Measurements from ENCODE around the gene FUT3.
"Not testable (repeated sequence)": the region's sequence is repeated elsewhere in the genome, so short reads cannot be mapped to it uniquely, and the experiment has no call there.

FUT3 gene

GRCh38 chr19:5891572-5891937, 40.3 kb upstream of the FUT3 start:
- H3K27ac ChIP-seq (ENCODE audit: low read depth, low read length), result no peak overlapping the region
- no peak for TF ChIP-seq CTCF (IDR thresholded peaks at IDR 0.05; ENCODE audit: insufficient read depth, low read length, poor library complexity, severe bottlenecking)
- TF ChIP-seq EZH2phosphoT487 (conservative IDR thresholded peaks at IDR 0.05; ENCODE audit: low read length), result no peak
- H3K9me3 ChIP-seq (ENCODE audit: insufficient read depth, low read length), result no peaks in the 10 kb centered on the region
- H3K27me3 ChIP-seq (ENCODE audit: low read length), result no peaks in the 10 kb centered on the region
- H3K4me3 ChIP-seq (ENCODE audit: insufficient read depth, low read length, poor library complexity, severe bottlenecking), result no peak overlapping the region
- H3K9ac ChIP-seq (ENCODE audit: low read length), result no peak overlapping the region
- H3K9me2 ChIP-seq (replicated peaks; ENCODE audit: insufficient read depth, low read length), result no peaks in the 10 kb centered on the region
- H3K4me2 ChIP-seq (ENCODE audit: low read depth, low read length, poor library complexity, severe bottlenecking), result no peak overlapping the region
- no peaks in the 10 kb centered on the region for H3K36me3 ChIP-seq (ENCODE audit: low read length)
- H3F3A ChIP-seq (ENCODE audit: insufficient read depth), result no peaks in the 10 kb centered on the region
- no peak overlapping the region for H2AFZ ChIP-seq (ENCODE audit: low read depth, low read length, severe bottlenecking)
- H3K79me2 ChIP-seq (ENCODE audit: insufficient read depth, low read length), result no peaks in the 10 kb centered on the region
- no peaks in the 10 kb centered on the region for H4K20me1 ChIP-seq (ENCODE audit: low read depth, low read length)

GRCh38 chr19:5890099-5890498, 38.9 kb upstream of the FUT3 start:
- H3K79me2 ChIP-seq (ENCODE audit: insufficient read depth, low read length), result no peaks in the 10 kb centered on the region
- TF ChIP-seq CTCF (IDR thresholded peaks at IDR 0.05; ENCODE audit: insufficient read depth, low read length, poor library complexity, severe bottlenecking), result no peak
- H3K9me3 ChIP-seq (ENCODE audit: insufficient read depth, low read length), result no peaks in the 10 kb centered on the region
- no peaks in the 10 kb centered on the region for H3K9me2 ChIP-seq (replicated peaks; ENCODE audit: insufficient read depth, low read length)
- H2AFZ ChIP-seq (ENCODE audit: low read depth, low read length, severe bottlenecking), result no peak overlapping the region
- no peaks in the 10 kb centered on the region for H3K36me3 ChIP-seq (ENCODE audit: low read length)
- H3K27ac ChIP-seq (ENCODE audit: low read depth, low read length), result no peak overlapping the region
- no peaks in the 10 kb centered on the region for H4K20me1 ChIP-seq (ENCODE audit: low read depth, low read length)
- H3K9ac ChIP-seq (ENCODE audit: low read length), result no peak overlapping the region
- H3K4me3 ChIP-seq (ENCODE audit: insufficient read depth, low read length, poor library complexity, severe bottlenecking), result no peak overlapping the region
- H3K27me3 ChIP-seq (ENCODE audit: low read length), result no peaks in the 10 kb centered on the region
- no peaks in the 10 kb centered on the region for H3F3A ChIP-seq (ENCODE audit: insufficient read depth)
- no peak overlapping the region for H3K4me2 ChIP-seq (ENCODE audit: low read depth, low read length, poor library complexity, severe bottlenecking)

GRCh38 chr19:5889288-5889971, 38.2 kb upstream of the FUT3 start:
- no peaks in the 10 kb centered on the region for H4K20me1 ChIP-seq (ENCODE audit: low read depth, low read length)
- no peaks in the 10 kb centered on the region for H3K36me3 ChIP-seq (ENCODE audit: low read length)
- H3K9ac ChIP-seq (ENCODE audit: low read length), result no peak overlapping the region

GRCh38 chr19:5884065-5884811, 33.0 kb upstream of the FUT3 start:
- H3F3A ChIP-seq (ENCODE audit: insufficient read depth); H3K4me2 ChIP-seq (ENCODE audit: low read depth, low read length, poor library complexity, severe bottlenecking); H3K4me3 ChIP-seq (ENCODE audit: insufficient read depth, low read length, poor library complexity, severe bottlenecking); H3K27ac ChIP-seq (ENCODE audit: low read depth, low read length); H3K36me3 ChIP-seq (ENCODE audit: low read length); H3K9me3 ChIP-seq (ENCODE audit: insufficient read depth, low read length); H4K20me1 ChIP-seq (ENCODE audit: low read depth, low read length); H2AFZ ChIP-seq (ENCODE audit: low read depth, low read length, severe bottlenecking); H3K9me2 ChIP-seq (replicated peaks; ENCODE audit: insufficient read depth, low read length); H3K27me3 ChIP-seq (ENCODE audit: low read length); H3K79me2 ChIP-seq (ENCODE audit: insufficient read depth, low read length); H3K9ac ChIP-seq (ENCODE audit: low read length): not testable (repeated sequence)

More at GRCh38 chr19:5889288-5889971, 38.2 kb upstream of the FUT3 start:
- Histone ChIP-seq H3K27ac (ENCODE audit: low read depth, low read length) (no peak overlapping the region), H3K27me3 (ENCODE audit: low read length) (no peaks in the 10 kb centered on the region), H3K9me2 (replicated peaks; ENCODE audit: insufficient read depth, low read length) (no peaks in the 10 kb centered on the region), H3K4me2 (ENCODE audit: low read depth, low read length, poor library complexity, severe bottlenecking) (no peak overlapping the region), H3F3A (ENCODE audit: insufficient read depth) (no peaks in the 10 kb centered on the region), H2AFZ (ENCODE audit: low read depth, low read length, severe bottlenecking) (no peak overlapping the region), H3K79me2 (ENCODE audit: insufficient read depth, low read length) (no peaks in the 10 kb centered on the region), H3K9me3 (ENCODE audit: insufficient read depth, low read length) (no peaks in the 10 kb centered on the region), H3K4me3 (ENCODE audit: insufficient read depth, low read length, poor library complexity, severe bottlenecking) (no peak overlapping the region)
- TF ChIP-seq EZH2phosphoT487 (conservative IDR thresholded peaks at IDR 0.05; ENCODE audit: low read length) (no peak), CTCF (IDR thresholded peaks at IDR 0.05; ENCODE audit: insufficient read depth, low read length, poor library complexity, severe bottlenecking) (no peak)

GRCh38 chr19:5883157-5883873, 32.1 kb upstream of the FUT3 start:
- not testable (repeated sequence) for H2AFZ ChIP-seq (ENCODE audit: low read depth, low read length, severe bottlenecking); H3F3A ChIP-seq (ENCODE audit: insufficient read depth); H3K9ac ChIP-seq (ENCODE audit: low read length); H3K4me2 ChIP-seq (ENCODE audit: low read depth, low read length, poor library complexity, severe bottlenecking); H3K4me3 ChIP-seq (ENCODE audit: insufficient read depth, low read length, poor library complexity, severe bottlenecking); H4K20me1 ChIP-seq (ENCODE audit: low read depth, low read length); H3K27me3 ChIP-seq (ENCODE audit: low read length); H3K9me2 ChIP-seq (replicated peaks; ENCODE audit: insufficient read depth, low read length); H3K9me3 ChIP-seq (ENCODE audit: insufficient read depth, low read length); H3K79me2 ChIP-seq (ENCODE audit: insufficient read depth, low read length); H3K36me3 ChIP-seq (ENCODE audit: low read length); H3K27ac ChIP-seq (ENCODE audit: low read depth, low read length)

Data from SU-DHL-6 (cell line).